Ascending aorta (tissue), 2 donors: ENCODE data around the gene MFAP4. TPM values are rescaled to one million over a fixed set of nuclear protein-coding genes. Genes with fewer than 3 reads are reported as not detected.

Experiments used
- DNase-seq, 2 donors: peaks; one replicate each; pipeline ENCODE4 v3.0.0-alpha.2; 2019; ENCODE audit warnings: low spot score in 2 of 2
- H3K27ac ChIP-seq, 2 donors: fragments of 200-600 bp; sonication (generic); one replicate each; pipeline ENCODE4 v1.5.1; 2016 to 2017; ENCODE audit warnings: mild to moderate bottlenecking in 1 of 2
- H3K27me3 ChIP-seq: fragments of 200-600 bp; sonication (generic); one replicate; pipeline ENCODE4 v1.5.1; 2017
- H3K36me3 ChIP-seq, 2 donors: fragments of 200-600 bp; sonication (generic); one replicate each; pipeline ENCODE4 v1.5.1; 2016
- H3K4me1 ChIP-seq, 2 donors: fragments of 200-600 bp; sonication (generic); one replicate each; pipeline ENCODE4 v1.5.1; 2016 to 2017; ENCODE audit warnings: mild to moderate bottlenecking in 1 of 2
- H3K4me3 ChIP-seq, 2 donors: fragments of 200-600 bp; sonication (generic); one replicate each; pipeline ENCODE4 v1.5.1; 2016 to 2017; ENCODE audit warnings: mild to moderate bottlenecking in 1 of 2
- H3K9me3 ChIP-seq, 2 donors: fragments of 200-600 bp; sonication (generic); one replicate each; pipeline ENCODE4 v1.5.1; 2016
- intact Hi-C: fragments of 100-400 bp; cut with DNase I; formaldehyde crosslinking; loops from one replicate; pipeline ENCODE4 v1.15.1; 2023
- total RNA-seq: library from RNA; depleted of rRNA; stranded (reverse); fragments of >200 nt; gene quantifications from one replicate; pipeline ENCODE4 v1.1.0, GENCODE V29; 2016
- TF ChIP-seq, protein P1 (sequence below), 3 experiments: fragments of 200-600 bp in 2 of 3; fragments of 450-650 bp in 1 of 3; sonication (generic) in 2 of 3; IDR thresholded peaks; one replicate each; pipeline ENCODE4 v1.5.1; 2016 to 2019; ENCODE audit warnings: antibody characterized with exemption in 3 of 3, mild to moderate bottlenecking in 1 of 3, moderate library complexity in 1 of 3

Gene MFAP4
- total RNA-seq, 1 donor from 2014 or later, result 280 TPM

DNA sequence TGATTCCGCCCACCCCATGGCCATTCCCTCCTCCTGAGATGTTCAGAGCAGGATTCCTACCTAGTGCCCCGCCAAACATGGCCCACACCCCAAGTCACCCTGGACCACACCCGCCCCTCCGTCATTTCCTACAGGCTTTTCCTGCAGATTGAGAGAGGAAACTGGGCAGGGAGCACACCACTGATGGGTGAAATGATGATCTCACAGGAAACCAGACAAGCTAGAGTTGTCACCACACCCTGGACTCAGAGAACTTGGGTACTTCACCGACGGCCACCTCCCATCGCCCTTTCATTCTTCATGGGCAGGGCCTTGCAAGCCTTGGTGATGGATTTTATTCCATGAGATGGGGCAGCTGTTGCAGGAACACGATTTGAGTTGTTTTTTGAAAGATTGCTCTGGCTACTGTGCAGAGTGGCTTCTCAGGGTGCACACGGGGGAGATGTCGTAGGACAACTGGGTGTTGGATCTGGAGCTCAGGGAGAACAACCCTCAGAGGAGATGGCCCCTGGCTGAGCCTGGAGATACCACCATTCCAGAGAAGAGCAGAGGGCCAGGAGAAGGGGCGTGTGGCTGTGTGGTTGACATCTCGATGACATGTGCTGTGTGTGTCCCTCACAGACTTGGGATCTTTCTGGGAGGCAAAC is 17.0 kb downstream of the MFAP4 start:
- H3K36me3 ChIP-seq, result no peaks in the 10 kb centered on the region
- H3K9me3 ChIP-seq, result no peaks in the 10 kb centered on the region
- H3K4me3 ChIP-seq, result no peak overlapping the region
- H3K27ac ChIP-seq, result no peak overlapping the region
- TF ChIP-seq, protein P1, sequence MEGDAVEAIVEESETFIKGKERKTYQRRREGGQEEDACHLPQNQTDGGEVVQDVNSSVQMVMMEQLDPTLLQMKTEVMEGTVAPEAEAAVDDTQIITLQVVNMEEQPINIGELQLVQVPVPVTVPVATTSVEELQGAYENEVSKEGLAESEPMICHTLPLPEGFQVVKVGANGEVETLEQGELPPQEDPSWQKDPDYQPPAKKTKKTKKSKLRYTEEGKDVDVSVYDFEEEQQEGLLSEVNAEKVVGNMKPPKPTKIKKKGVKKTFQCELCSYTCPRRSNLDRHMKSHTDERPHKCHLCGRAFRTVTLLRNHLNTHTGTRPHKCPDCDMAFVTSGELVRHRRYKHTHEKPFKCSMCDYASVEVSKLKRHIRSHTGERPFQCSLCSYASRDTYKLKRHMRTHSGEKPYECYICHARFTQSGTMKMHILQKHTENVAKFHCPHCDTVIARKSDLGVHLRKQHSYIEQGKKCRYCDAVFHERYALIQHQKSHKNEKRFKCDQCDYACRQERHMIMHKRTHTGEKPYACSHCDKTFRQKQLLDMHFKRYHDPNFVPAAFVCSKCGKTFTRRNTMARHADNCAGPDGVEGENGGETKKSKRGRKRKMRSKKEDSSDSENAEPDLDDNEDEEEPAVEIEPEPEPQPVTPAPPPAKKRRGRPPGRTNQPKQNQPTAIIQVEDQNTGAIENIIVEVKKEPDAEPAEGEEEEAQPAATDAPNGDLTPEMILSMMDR (IDR thresholded peaks at IDR 0.05), result no peak
- DNase-seq, result no peak
- intact Hi-C loops, result no loop called here
- no peaks in the 10 kb centered on the region for H3K4me1 ChIP-seq
- H3K27me3 ChIP-seq, result no peaks in the 10 kb centered on the region

DNA sequence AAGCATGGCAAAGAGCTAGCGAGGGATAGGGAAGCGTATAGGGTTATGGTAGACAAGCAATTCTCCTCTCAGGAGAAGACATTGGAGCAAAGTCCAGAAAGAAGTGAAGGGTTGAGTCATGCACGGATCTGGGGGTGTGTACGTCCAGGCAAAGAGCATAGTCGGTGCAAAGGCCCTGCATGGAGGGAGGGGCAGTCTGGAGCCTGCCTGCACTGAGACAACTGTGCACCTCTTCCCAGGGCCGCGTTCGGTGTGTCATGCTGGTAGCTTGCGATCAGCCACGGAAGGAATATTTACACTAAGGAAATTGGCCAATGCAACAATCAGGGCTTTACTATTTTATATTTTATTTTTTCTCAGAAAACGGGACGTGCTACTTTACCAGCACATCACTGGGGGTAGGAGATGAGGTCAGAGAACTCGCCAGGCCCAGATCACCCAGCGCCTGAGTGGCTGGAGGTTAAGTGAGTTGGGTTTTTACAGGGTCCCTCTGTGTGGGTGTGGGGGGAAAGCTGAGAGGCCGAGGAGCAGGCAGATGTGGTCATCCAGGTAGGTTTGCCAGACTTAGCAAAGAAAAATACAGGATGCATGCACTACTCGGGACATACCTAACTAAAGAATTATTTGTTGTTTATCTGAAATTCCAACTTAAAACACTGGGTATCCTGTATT is 17.7 kb downstream of the MFAP4 start:
- H3K9me3 ChIP-seq, result no peaks in the 10 kb centered on the region
- H3K27ac ChIP-seq, result no peak overlapping the region
- no peaks in the 10 kb centered on the region for H3K27me3 ChIP-seq
- no peak overlapping the region for H3K4me3 ChIP-seq
- H3K4me1 ChIP-seq, result no peaks in the 10 kb centered on the region
- no peaks in the 10 kb centered on the region for H3K36me3 ChIP-seq
- TF ChIP-seq, protein P1 (IDR thresholded peaks at IDR 0.05), result no peak
- intact Hi-C loops, result no loop called here
- no peak for DNase-seq

DNA sequence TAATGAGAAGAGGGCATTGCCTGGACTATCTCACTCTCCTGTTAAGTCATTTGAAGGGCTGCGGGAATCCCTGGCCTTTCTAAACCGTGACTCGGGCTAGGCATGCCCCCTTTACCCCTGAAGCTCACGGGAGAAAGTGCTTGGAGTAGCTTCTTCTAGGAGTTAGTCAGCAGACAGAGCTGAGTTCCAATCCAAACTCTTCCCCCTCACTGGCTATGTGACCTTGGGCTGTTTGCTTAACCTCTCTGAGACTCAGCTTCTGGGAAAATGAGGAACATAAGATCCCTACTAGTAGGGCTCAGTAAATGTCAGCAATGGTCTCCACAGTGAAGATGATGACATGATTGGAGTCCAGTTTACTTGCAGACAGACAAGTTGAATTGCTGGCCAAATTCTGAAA is 18.8 kb downstream of the MFAP4 start:
- H3K36me3 ChIP-seq, result no peaks in the 10 kb centered on the region
- no peaks in the 10 kb centered on the region for H3K27me3 ChIP-seq
- intact Hi-C loops, result no loop called here
- H3K9me3 ChIP-seq, result no peaks in the 10 kb centered on the region
- no peak for DNase-seq
- H3K27ac ChIP-seq, result peak overlapping the region in 1 of 2 donors; percentile 7
- H3K4me1 ChIP-seq, result no peaks in the 10 kb centered on the region
- TF ChIP-seq, protein P1 (IDR thresholded peaks at IDR 0.05), result no peak
- H3K4me3 ChIP-seq, result no peak overlapping the region

DNA sequence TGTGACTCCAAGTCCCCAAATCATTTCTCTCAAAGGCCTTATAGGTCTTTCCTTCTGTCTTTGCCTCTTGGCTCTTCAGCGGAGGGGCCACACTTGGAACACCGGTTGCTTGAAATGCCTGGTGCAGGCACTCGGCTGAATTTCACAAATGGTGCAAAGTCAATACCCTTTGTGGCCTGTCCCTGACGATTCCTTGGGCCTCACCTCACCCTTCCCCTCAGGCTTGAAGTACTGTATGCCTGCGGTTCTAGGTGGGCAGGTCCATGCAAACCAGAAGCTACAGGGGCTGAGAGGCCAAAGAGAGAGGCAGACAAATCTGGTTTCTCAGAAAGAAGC is 20.4 kb downstream of the MFAP4 start:
- TF ChIP-seq, protein P1 (IDR thresholded peaks at IDR 0.05), result no peak
- no peaks in the 10 kb centered on the region for H3K36me3 ChIP-seq
- no peaks in the 10 kb centered on the region for H3K4me1 ChIP-seq
- H3K27ac ChIP-seq, result no peak overlapping the region
- no peak for DNase-seq
- intact Hi-C loops, result no loop called here
- no peak overlapping the region for H3K4me3 ChIP-seq
- no peaks in the 10 kb centered on the region for H3K9me3 ChIP-seq
- H3K27me3 ChIP-seq, result no peaks in the 10 kb centered on the region

DNA sequence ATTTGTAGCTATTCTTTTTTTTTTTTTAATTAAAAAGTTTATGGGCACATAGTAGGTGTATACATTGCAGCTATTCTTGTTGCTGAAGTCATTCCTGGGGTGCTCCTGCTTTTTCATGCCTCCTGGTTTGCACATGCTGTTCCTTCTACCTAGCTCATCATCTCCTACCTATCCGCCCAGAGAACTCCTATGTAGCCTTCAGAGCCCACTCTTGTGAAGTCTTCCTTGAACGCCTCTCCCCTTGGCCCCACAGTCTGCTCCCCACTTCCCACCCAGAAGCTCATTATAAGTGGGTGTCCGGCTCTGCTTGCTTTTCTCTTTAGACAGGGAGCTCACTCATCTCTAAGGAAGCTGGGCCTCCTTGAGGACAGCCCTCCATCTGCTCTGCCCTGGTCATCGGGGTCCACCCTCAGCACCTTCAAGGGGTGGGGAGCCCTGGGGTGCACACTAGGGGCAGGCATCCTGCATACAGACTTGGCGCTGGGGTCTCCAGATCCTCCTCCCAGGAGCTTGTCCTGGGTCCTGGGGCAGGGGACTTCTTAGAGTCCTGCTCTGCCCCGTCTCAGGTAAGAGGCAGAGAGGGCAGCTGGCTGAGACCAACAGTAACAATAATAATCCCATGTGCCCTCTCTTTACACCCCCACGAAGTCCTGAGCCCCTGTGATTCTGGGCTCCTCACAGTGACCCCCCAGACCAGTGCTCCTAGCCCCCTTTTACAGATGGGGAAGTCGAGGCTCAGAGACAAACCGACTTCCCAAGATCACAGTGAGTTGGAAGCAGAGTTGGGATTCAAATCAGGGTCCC is 21.0 kb downstream of the MFAP4 start:
- Histone ChIP-seq H3K4me3 (no peak overlapping the region), H3K4me1 (no peaks in the 10 kb centered on the region), H3K27me3 (no peaks in the 10 kb centered on the region), H3K36me3 (no peaks in the 10 kb centered on the region), H3K27ac (no peak overlapping the region), H3K9me3 (no peaks in the 10 kb centered on the region)
- TF ChIP-seq, protein P1 (IDR thresholded peaks at IDR 0.05), result no peak
- intact Hi-C loops, result no loop called here
- DNase-seq, result no peak
